ENCODE measurements around the gene SMNDC1.

- no peak for TF ChIP-seq CTCF (IDR thresholded peaks at IDR 0.05; ENCODE audit: low read depth, low read length, missing input control)
- no peak for TF ChIP-seq REST (IDR thresholded peaks at IDR 0.05)
- TF ChIP-seq TAF1 (conservative IDR thresholded peaks at IDR 0.05), result no peak
- TF ChIP-seq RAD21 (IDR thresholded peaks at IDR 0.05), result no peak
- TF ChIP-seq HNF4A (conservative IDR thresholded peaks at IDR 0.05), result no peak
- no peak for TF ChIP-seq JUND (IDR thresholded peaks at IDR 0.05)
- no peak for TF ChIP-seq SP1 (IDR thresholded peaks at IDR 0.05)
- TF ChIP-seq YY1 (IDR thresholded peaks at IDR 0.05), result no peak
- no peak for TF ChIP-seq HNF4G (IDR thresholded peaks at IDR 0.05)
- no peak for TF ChIP-seq GABPA (IDR thresholded peaks at IDR 0.05 in 1 of 2, conservative IDR thresholded peaks at IDR 0.05 in 1 of 2)
- TF ChIP-seq MAX (IDR thresholded peaks at IDR 0.05), result no peak
- no peak for TF ChIP-seq EGR1 (IDR thresholded peaks at IDR 0.05; ENCODE audit: low read depth in 2 of 2)
- no peak for TF ChIP-seq ATF3 (IDR thresholded peaks at IDR 0.05)
Observed at GRCh38 chr10:110296966-110297365, 7.8 kb downstream of the SMNDC1 start.

Measured in liver (tissue), 3 donors.